HFFc6 (cell line): ENCODE measurements around the gene MYMK. TPM values are rescaled to one million over a fixed set of nuclear protein-coding genes. Genes with fewer than 3 reads are reported as not detected.

Source experiments
- DNase-seq: peaks from one replicate; pipeline ENCODE4 v3.0.0-alpha.2; 2018
- H3K27ac Mint-ChIP-seq: 2 replicates; pipeline ENCODE4 v1.8.0; 2020; ENCODE audit warnings: mild to moderate bottlenecking, mixed read lengths
- H3K27me3 Mint-ChIP-seq: 2 replicates; pipeline ENCODE4 v1.8.0; 2021; ENCODE audit warnings: mild to moderate bottlenecking, moderate library complexity, mixed read lengths; ENCODE audit not compliant: insufficient read depth
- H3K36me3 Mint-ChIP-seq: 2 replicates; pipeline ENCODE4 v1.8.0; 2021; ENCODE audit warnings: low read depth, mixed read lengths
- H3K4me1 Mint-ChIP-seq: 2 replicates; pipeline ENCODE4 v1.8.0; 2020; ENCODE audit warnings: low read depth, mixed read lengths
- H3K4me3 Mint-ChIP-seq: 2 replicates; pipeline ENCODE4 v1.8.0; 2020; ENCODE audit warnings: mild to moderate bottlenecking, moderate library complexity, mixed read lengths
- H3K9me3 Mint-ChIP-seq: 2 replicates; pipeline ENCODE4 v1.8.0; 2020; ENCODE audit warnings: mild to moderate bottlenecking, mixed read lengths
- total RNA-seq, 6 experiments: library from RNA; stranded (reverse); fragmentation: NEBNext Ultra II Directional; extraction: Animal tissue kit (Norgen Biotek cat#: 25700); gene quantifications; 2 replicates in 1 of 6; 3 replicates in 5 of 6; pipeline ENCODE4 v1.2.3, GENCODE V29; 2021
- TF ChIP-seq, protein P1 (sequence below): fragments of 200-600 bp; sonication (generic); IDR thresholded peaks from 2 replicates; pipeline ENCODE4 v1.5.0; 2021; ENCODE audit warnings: antibody characterized with exemption, mild to moderate bottlenecking

MYMK gene
- total RNA-seq, 6 experiments from 2014 or later, result not detected

DNA sequence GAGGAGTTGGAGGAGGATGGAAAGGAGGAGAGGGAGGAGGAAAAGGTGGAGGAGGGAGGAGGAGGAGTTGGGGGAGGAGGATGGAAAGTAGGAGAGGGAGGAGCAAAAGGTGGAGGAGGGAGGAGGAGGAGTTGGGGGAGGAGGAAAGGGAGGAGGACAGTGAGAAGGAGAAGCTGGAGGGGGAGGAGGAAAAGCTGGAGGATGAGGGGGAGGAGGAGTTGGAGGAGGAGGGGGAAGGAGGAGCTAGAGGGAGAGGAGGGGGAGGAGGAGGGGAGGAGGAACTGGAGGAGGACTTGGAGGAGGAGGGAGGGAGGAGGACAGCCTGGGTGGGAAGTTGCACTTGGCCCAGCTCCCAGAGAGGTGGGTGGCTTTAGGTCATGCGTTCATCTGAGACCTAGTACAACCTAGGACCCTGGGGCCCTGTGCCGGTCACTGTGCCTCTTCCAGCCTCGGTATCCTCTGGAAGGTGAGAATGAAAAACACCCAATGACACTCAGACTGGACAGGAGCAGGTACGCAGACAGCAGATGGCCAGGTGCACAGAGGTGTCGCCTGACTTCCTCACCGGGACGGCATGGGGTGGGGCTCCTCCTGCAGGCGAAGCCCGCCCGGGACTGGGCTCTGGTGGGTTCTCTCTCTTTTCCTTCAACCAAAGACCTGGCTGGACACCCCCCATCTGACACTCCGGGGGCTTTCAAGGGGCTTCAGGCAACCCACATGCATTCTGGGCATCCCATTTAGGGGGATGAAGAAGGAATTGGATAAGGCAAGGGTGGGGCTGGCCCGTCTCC, 33.7 kb downstream of the MYMK start:
- TF ChIP-seq, protein P1, sequence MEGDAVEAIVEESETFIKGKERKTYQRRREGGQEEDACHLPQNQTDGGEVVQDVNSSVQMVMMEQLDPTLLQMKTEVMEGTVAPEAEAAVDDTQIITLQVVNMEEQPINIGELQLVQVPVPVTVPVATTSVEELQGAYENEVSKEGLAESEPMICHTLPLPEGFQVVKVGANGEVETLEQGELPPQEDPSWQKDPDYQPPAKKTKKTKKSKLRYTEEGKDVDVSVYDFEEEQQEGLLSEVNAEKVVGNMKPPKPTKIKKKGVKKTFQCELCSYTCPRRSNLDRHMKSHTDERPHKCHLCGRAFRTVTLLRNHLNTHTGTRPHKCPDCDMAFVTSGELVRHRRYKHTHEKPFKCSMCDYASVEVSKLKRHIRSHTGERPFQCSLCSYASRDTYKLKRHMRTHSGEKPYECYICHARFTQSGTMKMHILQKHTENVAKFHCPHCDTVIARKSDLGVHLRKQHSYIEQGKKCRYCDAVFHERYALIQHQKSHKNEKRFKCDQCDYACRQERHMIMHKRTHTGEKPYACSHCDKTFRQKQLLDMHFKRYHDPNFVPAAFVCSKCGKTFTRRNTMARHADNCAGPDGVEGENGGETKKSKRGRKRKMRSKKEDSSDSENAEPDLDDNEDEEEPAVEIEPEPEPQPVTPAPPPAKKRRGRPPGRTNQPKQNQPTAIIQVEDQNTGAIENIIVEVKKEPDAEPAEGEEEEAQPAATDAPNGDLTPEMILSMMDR, result no peak
- Mint-ChIP-seq H3K36me3 (no peaks in the 10 kb centered on the region), H3K27ac (no peak overlapping the region)

DNA sequence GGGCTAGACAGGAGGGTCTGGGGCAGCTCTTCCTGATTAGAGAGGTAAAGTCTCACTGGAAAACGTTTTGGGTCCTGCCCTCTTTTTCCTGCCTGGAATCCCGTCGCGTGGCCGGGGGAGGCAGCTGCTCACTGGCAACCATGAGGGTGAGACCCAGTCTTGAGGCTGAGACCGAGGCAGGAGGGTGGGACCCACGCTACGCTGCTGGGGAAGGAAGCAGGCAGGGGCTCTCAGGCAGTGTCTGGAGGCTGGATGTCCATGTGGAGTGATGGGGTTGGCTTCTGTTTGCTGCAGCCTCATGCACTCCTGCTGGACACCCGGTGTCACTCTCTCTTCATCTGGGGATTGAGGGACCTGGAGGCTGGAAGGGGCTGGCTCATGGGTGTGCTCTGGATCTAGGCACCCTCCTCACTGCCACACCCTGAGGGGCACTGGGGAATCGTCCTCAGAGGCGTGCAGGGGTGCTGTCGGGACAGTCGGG, 34.5 kb downstream of the MYMK start:
- no peaks in the 10 kb centered on the region for H3K36me3 Mint-ChIP-seq
- H3K4me3 Mint-ChIP-seq, result no peak overlapping the region
- H3K27ac Mint-ChIP-seq, result no peak overlapping the region
- peaks cover 24% of the 10 kb centered on the region for H3K27me3 Mint-ChIP-seq
- H3K4me1 Mint-ChIP-seq, result no peaks in the 10 kb centered on the region
- TF ChIP-seq, protein P1, result no peak
- H3K9me3 Mint-ChIP-seq, result no peaks in the 10 kb centered on the region
- no peak for DNase-seq

More for the DNA sequence above, 33.7 kb downstream of the MYMK start:
- Mint-ChIP-seq H3K4me1 (no peaks in the 10 kb centered on the region), H3K4me3 (no peak overlapping the region), H3K27me3 (peaks cover 24% of the 10 kb centered on the region), H3K9me3 (no peaks in the 10 kb centered on the region)
- no peak for DNase-seq

DNA sequence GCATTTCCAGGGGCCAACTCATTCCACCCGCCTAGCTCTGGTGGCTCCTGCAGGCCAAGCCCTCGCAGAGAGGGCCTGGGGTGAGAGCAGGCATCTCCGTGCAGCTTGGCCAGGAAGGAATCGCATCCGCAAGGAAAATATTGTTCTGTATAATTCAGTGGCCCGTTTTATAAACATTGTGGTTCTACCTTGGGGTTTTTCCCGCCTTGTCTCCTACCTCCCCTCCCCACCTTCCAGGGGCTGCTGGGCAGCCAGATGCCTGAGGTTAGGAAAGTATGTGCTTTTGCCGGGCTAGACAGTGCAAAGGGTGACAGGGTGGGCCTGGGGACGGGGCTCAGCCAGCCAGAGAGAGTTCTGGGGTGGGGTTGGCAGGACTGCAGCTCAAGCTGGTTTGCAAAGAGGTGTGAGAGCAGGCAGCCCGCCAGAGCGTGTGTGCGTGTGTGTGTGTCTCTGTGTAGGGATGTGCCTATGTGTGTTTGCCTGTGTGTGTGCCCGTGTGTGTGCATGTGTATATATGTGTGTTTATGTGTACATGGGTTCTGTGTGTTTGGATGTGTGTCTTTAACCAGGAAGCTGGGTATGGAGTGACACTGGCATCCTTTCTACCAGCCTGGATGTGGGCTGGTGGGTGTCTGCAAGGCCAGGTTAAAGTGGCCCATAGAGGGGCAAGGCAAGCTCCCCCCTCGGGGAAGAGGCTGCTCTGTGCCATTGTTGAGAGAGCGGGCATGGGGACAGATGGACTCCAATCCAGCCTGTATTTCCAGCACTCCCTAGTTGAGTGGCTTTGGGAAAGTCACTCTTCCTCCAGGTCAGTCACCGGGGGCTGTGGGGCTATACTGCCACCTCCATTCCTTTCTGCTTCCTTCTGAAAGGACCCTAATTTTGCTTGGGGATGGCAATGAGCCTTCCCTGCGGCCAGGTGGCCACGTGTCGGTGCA, 35.2 kb downstream of the MYMK start:
- H3K36me3 Mint-ChIP-seq, result no peaks in the 10 kb centered on the region
- no peaks in the 10 kb centered on the region for H3K4me1 Mint-ChIP-seq
- H3K9me3 Mint-ChIP-seq, result no peaks in the 10 kb centered on the region
- no peak overlapping the region for H3K4me3 Mint-ChIP-seq
- no peak for DNase-seq
- no peak overlapping the region for H3K27ac Mint-ChIP-seq
- peaks cover 24% of the 10 kb centered on the region for H3K27me3 Mint-ChIP-seq
- TF ChIP-seq, protein P1, result no peak

DNA sequence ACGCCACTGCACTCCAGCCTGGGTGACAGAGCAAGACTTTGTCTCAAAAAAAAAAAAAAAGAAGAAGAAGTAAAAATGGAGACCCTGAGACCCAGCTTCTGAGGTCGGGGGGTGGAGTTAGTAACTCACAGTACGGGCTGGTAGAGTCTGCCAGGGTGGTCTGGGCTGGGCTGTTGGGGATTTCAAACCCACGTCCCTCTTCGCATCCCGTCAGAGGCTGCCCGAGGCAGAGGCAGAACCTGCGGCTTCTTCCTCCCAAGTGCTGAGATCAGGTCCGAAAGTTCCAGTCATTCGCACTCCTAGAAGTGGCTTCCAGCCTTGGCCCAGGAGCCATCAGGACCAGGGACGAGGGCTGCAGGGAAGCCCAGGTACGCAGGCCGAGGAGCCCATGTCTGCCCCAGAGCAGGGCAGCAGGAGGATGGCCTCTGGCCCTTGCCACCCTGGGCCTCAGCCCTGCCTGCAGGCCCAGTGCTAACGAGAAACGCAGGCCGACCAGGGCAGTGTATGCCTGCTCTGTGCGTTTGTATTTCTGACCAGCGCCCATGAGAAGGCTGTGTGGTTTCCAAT, 36.0 kb downstream of the MYMK start:
- H3K27ac Mint-ChIP-seq, result no peak overlapping the region
- TF ChIP-seq, protein P1, result no peak
- no peaks in the 10 kb centered on the region for H3K4me1 Mint-ChIP-seq
- no peaks in the 10 kb centered on the region for H3K9me3 Mint-ChIP-seq
- no peak for DNase-seq
- no peak overlapping the region for H3K4me3 Mint-ChIP-seq
- H3K27me3 Mint-ChIP-seq, result peaks cover 23% of the 10 kb centered on the region
- no peaks in the 10 kb centered on the region for H3K36me3 Mint-ChIP-seq

DNA sequence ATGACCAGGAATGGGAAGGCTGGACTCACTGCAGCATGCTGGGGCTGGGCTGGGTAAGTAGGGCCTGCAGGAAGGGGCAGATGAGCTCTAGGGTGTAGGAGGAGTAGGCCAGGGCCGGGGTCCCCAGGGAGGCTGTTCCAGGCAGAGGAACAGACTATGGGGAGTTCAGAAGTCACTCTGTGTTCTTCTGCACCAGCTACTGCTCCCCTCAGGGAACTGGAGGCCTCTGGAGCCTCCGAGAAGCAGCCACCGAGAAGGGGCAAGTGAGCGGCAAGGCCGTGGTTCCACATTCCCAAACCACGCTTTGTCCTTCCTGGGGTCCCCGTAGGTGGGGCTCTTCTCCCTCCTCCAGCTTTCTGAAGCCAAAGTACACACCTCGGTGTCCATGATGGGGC, 37.4 kb downstream of the MYMK start:
- Mint-ChIP-seq H3K27ac (no peak overlapping the region), H3K4me1 (no peaks in the 10 kb centered on the region), H3K4me3 (no peak overlapping the region), H3K36me3 (no peaks in the 10 kb centered on the region), H3K27me3 (peaks cover 26% of the 10 kb centered on the region), H3K9me3 (no peaks in the 10 kb centered on the region)
- TF ChIP-seq, protein P1, result no peak
- DNase-seq, result no peak
